ENCODE results near the gene PAPPA2. TPM values are rescaled to one million over a fixed set of nuclear protein-coding genes. Genes with fewer than 3 reads are reported as not detected.

The PAPPA2 gene
- total RNA-seq, 1 experiment from 2014 or later: 0.03 TPM

DNA sequence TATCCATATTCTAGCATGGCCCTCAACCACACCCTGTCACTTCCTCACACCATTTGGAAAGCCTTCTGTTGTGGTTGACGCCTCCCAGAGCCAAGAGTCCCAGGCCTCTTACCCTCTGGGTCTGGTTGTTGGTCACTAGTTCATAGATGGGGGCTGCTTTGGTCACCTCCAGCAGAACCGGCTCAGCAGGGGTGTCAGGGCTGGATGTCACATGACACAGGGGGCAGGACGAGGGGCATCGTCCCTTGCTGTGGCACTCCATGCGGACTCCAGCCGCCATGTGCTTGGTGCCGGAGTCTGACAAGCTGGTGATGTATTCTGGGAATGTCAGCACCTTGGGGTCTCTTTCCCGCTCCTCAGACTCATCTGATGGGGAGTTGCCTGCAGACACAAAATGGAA, 431.5 kb downstream of the PAPPA2 start:
- TF ChIP-seq POLR2AphosphoS5 (IDR thresholded peaks at IDR 0.05; ENCODE audit: low read depth, low read length) (no peak), TCF7L2 (IDR thresholded peaks at IDR 0.05; ENCODE audit: low read depth, low read length) (no peak), SIN3A (IDR thresholded peaks at IDR 0.05; ENCODE audit: borderline replicate concordance, insufficient read depth, low read depth, low read length) (no peak)
- TF ChIP-seq, protein P1, sequence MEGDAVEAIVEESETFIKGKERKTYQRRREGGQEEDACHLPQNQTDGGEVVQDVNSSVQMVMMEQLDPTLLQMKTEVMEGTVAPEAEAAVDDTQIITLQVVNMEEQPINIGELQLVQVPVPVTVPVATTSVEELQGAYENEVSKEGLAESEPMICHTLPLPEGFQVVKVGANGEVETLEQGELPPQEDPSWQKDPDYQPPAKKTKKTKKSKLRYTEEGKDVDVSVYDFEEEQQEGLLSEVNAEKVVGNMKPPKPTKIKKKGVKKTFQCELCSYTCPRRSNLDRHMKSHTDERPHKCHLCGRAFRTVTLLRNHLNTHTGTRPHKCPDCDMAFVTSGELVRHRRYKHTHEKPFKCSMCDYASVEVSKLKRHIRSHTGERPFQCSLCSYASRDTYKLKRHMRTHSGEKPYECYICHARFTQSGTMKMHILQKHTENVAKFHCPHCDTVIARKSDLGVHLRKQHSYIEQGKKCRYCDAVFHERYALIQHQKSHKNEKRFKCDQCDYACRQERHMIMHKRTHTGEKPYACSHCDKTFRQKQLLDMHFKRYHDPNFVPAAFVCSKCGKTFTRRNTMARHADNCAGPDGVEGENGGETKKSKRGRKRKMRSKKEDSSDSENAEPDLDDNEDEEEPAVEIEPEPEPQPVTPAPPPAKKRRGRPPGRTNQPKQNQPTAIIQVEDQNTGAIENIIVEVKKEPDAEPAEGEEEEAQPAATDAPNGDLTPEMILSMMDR (IDR thresholded peaks at IDR 0.05): no peak
- TF ChIP-seq, protein P2, sequence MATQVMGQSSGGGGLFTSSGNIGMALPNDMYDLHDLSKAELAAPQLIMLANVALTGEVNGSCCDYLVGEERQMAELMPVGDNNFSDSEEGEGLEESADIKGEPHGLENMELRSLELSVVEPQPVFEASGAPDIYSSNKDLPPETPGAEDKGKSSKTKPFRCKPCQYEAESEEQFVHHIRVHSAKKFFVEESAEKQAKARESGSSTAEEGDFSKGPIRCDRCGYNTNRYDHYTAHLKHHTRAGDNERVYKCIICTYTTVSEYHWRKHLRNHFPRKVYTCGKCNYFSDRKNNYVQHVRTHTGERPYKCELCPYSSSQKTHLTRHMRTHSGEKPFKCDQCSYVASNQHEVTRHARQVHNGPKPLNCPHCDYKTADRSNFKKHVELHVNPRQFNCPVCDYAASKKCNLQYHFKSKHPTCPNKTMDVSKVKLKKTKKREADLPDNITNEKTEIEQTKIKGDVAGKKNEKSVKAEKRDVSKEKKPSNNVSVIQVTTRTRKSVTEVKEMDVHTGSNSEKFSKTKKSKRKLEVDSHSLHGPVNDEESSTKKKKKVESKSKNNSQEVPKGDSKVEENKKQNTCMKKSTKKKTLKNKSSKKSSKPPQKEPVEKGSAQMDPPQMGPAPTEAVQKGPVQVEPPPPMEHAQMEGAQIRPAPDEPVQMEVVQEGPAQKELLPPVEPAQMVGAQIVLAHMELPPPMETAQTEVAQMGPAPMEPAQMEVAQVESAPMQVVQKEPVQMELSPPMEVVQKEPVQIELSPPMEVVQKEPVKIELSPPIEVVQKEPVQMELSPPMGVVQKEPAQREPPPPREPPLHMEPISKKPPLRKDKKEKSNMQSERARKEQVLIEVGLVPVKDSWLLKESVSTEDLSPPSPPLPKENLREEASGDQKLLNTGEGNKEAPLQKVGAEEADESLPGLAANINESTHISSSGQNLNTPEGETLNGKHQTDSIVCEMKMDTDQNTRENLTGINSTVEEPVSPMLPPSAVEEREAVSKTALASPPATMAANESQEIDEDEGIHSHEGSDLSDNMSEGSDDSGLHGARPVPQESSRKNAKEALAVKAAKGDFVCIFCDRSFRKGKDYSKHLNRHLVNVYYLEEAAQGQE (IDR thresholded peaks at IDR 0.05; ENCODE audit: insufficient read depth in 1 of 2, low read depth in 2 of 2, low read length in 1 of 2): no peak
- Histone ChIP-seq H3K27ac (ENCODE audit: low read length) (no peak overlapping the region), H3K9me3 (ENCODE audit: control insufficient read depth, insufficient read depth, low read depth, low read length) (no peaks in the 10 kb centered on the region), H3K4me1 (ENCODE audit: control insufficient read depth, insufficient read depth, low read length) (no peaks in the 10 kb centered on the region), H3K27me3 (ENCODE audit: control insufficient read depth, insufficient read depth, low read length) (peaks cover 3% of the 10 kb centered on the region), H3K36me3 (ENCODE audit: control insufficient read depth, insufficient read depth, low read length) (no peaks in the 10 kb centered on the region), H3K4me3 (ENCODE audit: low read depth in 2 of 2, low read length in 2 of 2) (no peak overlapping the region)
- POLR2A ChIA-PET: no interaction called here
- CTCF ChIA-PET: no interaction called here
- in situ Hi-C loops (cut with HindIII; ENCODE audit: low pct_unique_long_range_greater_than_20kb, low sequenced_read_pairs): no loop called here
- no TSS peak for BruUV-seq (replicated peaks)
- DNase-seq (ENCODE audit: low read depth, low spot score) (no peak), ATAC-seq (no peak)
- intact Hi-C loops (cut with micrococcal nuclease; ENCODE audit: unreplicated experiment): loop anchor here (10.0 kb wide), 1 partner anchor 890 kb away; no protein-coding TSS in a partner anchor
